ENCODE data around the gene FOCAD.

Gene FOCAD

DNA sequence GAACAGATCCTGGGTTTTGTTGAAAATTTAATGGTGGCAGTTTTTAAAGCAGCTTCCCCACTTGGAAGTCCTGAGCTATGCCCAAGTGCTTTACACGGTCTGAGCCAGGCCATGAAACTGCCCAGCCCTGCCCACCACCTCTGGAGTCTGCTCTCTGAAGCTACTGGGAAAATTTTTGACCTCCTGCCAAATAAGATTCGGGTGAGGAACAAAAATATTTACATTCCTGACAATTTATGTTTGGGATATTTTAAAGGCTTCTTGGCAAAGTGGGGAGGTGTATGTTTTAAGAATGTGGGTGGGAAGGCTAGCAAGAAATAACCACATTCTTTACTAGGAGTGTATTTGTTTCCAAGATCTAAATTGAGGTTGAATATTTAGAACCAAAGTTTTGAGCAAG, 297.4 kb downstream of the FOCAD start:
- DNase-seq = no peak

DNA sequence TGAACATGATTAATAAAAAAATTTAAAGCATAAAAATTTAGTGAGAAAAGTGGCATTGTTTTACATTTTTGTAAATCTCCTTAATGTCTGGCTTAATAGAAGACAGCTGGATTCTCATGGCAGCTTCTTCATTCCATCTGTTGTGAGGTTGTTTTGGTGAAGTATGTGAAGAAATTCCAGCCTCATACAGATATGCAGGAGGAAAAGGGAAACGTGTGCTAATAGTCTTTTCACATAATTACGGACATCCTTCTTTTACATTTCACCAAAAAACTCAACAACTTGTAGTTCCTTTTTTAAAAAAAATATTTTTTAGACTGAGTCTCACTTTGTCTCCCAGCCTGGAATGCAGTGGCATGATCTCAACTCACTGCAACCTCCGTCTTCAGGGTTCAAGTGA, 300.4 kb downstream of the FOCAD start:
- no peak for DNase-seq

DNA sequence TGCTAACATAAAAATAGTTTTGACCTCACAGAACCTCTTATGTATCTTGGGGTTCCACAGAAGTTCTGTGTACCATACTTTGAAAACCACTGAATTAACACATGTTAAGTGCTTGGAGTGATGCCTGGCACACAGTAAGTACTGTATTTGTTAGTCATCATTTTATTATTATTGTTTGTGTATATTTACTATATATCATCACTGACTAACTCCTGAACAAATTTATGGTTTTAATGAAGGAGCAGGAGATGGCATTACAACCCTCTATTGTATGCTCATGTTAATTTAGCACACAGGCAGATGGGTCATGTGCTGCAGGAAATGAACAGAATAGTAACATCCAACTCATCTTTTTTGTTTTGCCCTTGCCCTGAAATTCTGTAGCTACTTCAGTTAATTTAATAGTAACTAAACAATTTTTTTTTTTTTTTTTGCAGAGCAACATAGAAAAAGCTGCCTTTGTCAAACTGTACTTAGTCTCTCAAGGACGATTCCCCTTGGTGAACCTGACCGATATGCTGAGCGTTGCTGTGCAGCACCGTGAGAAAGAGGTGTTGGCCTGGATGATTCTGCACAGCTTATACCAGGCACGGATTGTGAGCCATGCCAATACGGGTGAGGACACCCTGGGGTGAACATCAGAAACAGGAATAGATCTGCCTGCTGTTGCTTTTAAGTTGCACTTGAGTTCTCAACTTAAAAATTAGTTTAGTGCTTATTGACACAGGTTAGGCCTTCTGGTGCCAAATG, 302.0 kb downstream of the FOCAD start:
- no peak for DNase-seq

DNA sequence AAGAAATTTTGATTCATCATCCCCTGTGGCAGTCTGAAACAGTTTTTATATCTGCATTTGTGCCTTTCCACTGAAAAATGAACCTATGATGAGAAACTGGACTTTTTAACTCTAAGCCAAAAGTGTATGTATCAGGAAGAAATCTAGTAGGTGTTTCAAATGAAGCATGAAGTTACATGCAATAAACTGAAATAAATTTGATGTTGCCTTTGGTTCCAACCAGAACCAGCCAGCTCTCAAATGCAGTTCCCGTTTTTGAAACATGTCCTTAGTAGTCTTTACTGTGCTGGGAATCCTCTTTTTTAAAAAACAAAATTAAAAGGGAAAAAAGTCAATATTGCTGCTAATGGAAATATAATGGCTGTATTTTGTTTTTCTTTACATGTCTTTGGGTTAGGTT, 303.5 kb downstream of the FOCAD start:
- no peak for DNase-seq

DNA sequence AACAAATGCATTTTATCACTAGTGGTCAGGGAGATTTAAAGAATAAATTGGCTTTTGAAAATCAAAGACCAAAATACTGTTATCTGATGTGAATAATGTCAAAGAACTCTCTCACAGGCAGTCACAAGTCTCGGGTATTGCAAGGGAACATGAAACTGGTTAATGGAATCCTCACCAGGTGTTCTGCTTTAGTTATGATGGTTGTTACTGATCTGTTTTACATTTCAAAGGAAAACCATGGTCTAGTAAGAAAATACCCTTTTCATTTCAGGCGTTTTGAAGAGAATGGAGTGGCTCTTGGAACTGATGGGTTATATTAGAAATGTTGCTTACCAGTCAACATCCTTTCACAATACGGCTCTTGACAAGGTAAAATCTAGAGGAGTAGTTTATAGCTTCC, 304.0 kb downstream of the FOCAD start:
- no peak for DNase-seq

DNA sequence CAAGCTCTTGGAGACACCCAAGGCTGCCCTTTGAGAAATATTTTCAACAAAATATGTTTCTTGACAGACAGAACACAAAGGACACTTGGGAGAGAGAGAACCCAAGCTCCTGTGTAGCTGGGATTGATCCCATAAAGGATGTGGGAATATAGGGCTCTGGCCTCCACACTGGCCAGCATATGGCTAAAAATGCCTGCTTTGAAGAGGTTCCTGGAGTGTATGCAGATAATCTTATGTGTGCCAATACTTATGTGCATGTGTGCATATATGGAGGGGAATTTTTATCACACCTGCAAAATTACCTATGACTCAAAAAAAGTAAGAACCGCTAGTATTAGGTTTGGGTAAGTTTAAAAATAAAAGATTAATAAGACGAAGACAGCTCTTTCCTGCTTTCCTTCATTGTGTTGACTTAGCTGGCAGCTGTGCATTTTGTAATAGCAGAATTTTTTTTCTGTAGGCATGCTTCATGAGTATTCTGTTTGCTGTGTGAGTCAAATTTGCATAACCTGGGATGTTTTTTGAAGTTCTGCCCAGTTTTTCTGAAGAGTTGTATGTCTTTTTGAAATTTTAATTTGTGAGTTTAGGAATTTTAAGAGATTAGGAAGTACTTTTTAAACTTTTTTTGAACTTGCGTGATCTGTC, 304.7 kb downstream of the FOCAD start:
- no peak for DNase-seq

DNA sequence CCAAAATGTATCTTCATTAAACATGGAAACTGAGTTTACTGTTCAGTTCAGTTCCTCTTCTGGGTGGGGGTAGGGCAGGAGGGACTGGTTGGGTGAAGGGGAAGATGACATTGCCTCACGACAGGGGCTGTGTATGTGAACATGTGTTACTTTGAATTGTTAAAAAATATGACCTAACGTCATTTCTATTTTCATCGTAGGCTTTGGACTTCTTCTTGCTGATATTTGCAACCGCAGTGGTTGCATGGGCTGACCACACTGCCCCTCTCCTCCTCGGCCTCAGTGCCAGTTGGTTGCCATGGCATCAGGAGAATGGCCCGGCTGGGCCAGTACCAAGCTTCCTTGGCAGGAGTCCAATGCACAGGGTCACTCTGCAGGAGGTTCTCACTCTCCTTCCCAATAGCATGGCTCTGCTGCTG, 305.9 kb downstream of the FOCAD start:
- DNase-seq = no peak

DNA sequence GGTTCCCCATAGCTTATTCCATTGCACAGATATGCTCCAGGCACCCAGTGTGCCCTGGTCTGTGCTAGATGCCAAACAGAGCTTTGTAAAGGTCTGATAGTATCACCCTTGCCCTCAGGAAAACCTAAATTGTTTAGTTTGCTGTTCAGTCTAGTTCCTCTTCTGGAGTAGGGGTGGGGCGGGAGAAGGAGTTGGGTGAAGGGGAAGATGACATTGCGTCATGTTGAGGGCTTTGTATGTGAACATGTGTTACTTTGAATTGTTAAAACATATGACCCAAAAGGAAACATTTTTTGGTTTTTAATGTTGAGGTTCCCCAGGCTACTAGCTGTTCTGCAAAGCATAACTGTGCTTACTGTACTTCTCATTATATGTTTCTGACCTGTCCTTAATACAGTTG, 306.8 kb downstream of the FOCAD start:
- no peak for DNase-seq

DNA sequence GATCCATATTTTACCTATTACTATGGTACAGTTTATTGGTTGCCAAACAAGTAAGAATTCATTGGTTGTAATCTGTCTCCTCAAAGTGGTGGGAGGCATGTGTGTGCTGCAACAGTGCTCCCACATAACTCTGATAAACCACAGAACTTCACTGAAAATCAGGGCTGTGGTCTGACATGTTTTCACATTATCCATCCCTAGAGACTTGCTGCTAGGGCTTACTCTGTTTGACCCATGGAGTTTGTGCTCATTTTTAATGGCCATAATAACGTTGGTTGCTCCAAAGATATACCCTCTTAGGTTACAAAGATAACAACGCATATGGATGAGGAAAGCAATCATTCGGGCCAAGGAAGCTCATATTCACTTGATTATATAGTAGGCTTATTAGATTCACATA, 310.4 kb downstream of the FOCAD start:
- DNase-seq = no peak

DNA sequence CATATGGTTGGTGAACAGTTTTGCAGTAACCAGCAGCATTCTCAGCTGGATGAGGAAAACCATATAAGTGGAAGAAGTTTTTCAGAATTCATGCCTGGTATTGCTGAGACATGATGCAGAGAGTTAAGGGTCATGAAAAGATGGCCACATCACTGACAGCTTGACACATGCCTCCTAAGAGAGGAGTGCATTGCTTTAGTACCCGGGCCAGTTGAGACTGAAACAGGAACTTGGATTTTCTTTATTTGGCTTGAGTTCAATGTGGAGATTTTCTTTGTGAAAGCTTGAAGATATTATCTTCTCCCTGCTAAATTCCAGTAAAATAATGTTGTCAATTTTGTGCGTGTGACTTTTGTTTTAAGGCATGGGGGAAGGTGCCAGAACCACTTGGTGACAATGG, 311.6 kb downstream of the FOCAD start:
- DNase-seq = no peak

DNA sequence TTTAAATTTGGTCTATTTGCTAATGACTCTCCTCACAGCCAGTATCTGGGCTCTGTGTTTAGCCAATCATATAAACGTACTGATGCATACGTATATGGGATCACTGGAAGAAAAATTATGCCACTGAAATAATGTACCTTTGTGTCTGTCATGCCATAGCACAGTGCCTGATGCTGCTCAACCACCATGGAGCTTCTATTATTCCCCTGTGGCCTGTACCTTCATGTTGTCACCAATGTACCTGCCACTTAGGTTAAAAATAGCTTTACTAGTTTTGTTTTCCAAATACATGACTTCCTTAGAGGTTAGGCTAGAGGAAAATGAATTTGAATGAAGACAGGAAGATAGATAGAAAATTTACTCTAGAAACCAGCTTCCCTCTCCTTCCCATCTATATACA, 312.8 kb downstream of the FOCAD start:
- no peak for DNase-seq

DNA sequence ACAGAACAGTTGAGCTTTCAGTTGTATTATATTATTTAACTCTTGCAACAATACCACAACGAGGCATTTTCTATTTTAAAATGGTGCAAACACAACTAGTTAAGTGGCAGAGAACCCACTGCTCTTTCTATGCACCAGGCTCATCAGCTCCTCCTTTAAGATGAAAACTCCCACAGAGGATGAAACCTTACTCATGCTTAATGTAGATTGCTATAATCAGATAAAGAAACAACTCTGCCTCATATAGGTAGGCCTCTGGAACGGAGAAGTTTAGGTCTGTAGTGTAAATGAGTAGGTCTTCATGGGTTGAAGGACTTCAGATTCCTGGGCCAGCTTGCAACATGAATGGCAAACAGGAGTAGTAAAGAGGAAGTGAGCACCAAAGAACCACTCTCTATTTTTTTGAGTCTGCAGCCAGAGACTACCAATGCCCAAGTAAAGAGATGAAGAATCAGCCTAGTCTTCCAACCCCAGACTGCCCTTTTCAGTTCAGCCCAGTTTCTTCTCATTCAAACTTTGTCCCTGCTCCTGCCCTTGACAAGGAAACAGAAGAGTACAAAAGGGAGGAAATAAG, 313.5 kb downstream of the FOCAD start:
- no peak for DNase-seq

DNA sequence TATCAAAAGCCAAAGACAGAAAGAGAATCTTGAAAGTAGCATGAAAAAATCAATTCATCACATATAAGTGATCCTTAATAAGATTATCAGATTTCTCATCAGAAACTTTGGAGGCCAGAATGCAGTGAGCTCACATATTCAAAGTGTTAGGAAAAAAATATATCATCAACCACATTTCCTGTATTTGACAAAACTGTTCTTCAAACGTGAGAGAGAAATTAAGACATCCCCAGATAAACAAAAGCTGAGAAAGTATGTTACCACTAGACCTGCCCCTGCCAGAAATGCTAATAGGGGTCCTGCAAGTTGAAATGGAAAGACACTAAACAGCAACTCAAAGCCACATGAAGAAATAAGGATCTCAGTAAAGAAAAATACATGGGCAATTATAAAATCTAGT, 317.5 kb downstream of the FOCAD start:
- DNase-seq = no peak

DNA sequence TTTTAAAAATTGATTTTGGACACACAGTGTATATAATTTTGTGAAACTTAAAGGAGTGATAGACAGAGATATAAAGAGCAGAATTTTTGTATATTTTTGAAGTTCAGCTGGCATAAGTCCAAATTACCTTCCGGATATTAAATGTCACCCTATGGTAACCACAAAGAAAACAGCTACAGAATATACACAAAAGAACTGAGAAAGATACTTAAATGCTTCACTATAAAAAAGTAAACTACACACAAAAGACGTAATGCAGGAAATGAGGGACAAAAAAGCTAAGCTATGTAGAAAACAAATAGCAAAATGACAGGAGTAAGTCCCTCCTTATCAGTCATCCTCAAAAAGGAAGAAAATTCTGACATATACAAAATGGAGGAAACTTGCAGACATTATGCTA, 318.0 kb downstream of the FOCAD start:
- DNase-seq = no peak

DNA sequence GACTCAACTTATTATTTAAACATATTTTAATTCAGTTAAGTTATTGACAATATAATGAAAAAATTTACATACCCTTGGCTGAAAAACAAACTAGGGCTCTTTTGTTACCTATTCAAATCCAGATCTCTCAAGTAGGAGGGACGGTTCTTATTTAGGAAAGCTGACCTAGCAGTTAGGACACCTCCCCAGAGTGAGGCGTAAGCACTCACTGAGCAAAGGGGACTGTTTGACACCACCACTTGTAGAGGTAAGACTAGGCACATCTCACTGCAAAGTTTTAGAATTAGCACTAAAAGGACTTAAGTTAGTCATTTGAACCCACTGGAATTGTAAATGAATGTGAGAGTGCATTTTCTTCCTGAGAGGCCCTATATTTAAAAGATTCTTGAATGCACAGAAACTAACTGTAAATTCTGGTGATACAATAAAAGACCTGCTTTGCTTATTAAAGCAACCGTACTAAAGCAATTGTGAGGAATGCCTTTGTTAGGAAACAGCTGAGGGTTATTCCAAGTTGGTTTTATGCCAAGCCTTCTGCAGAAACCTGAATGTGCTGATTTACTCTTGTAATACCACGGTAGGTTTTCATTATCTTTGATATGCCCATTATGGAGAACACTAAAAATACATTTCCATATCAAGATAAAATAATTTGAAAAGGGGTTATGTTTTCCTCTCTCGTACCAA, 331.2 kb downstream of the FOCAD start:
- DNase-seq = no peak

DNA sequence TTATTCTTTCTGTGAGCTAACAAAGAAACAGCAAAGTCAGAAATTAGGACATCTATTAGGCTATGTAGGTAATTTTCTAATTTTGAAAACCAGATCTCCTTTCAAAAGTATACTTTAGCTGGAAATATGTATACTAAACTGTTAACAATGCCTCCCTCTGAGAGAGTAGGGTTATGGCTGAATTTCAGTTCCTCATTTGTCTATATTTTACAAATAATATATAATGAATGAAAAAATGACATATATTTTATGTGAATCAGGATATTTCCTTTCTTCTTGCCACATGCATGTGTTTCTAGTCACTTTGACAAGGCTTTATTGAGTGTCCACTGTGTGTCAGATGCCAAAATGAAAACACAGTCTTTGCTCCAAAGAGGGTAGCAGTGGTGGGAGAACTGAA, 331.9 kb downstream of the FOCAD start:
- DNase-seq = no peak

DNA sequence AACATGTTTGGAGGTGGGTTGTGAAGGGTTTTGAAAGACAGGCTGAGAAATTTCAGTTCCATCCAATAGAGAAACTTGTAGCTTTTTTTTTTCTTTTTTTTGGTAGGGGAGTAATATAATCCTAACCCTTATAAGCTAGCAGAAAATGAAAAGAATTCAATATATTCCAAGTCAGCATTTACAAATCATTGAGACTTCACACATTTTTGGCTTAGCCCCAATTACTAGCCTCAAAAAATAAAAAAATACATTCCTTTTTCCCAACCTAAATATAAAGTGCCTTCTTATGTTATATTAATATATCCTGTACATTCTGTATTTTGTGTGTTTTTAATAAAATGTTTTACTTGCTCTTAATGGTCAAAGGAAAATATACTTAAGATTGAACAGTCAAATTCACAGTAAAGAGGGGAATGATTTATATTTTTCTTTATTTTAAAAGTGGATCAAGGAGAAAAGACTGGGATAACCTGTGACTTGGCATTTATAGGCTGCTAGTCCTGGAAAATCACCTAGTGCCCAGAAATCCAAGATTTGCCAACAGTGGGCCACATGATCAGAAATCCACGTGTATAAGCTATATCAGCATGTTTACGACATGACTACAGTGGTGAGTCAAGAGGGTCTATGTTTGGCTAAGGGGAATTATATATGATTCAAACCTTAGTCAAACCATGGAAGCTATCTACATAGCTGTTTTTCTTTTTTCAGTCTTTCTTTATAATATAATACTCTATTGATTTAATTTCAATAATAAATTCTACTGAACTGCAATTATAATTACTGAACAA, 332.8 kb downstream of the FOCAD start:
- DNase-seq = no peak

DNA sequence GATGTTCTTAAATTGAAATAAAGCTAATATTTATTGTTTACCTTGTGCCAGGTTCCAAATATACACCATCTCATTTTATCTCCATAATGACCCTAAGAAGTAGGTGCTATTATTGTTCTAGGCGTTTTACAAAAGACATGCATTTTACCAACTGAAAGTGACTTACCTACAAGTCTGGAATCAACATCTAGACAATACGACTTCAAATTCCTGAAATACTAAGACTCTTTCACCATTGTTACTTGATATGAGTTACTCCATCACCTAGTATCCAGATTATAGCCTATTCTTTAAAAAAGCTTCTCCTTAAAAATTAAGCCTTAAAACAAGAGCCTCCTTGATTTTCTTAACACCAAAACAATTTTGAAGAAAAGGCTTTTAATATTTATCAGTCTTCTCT, 334.1 kb downstream of the FOCAD start:
- DNase-seq = no peak

DNA sequence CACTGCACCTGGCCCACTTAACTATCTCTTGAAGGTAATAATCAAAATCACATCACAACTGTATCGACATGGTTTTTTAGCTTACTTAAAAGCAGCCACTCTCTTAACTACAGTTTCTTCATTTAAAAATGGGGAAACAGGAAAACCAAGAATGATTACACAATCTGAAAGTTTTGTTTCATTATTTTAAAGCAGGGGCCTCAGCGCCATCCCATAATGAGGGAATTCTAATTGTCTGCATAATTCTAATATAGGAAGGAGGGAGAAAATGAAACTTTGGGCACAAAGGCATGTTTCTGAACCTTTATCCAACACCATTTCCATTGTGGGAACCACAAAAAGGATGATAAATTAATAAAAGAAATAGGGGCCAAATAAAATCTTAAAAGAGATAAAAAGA, 339.8 kb downstream of the FOCAD start:
- DNase-seq = no peak

DNA sequence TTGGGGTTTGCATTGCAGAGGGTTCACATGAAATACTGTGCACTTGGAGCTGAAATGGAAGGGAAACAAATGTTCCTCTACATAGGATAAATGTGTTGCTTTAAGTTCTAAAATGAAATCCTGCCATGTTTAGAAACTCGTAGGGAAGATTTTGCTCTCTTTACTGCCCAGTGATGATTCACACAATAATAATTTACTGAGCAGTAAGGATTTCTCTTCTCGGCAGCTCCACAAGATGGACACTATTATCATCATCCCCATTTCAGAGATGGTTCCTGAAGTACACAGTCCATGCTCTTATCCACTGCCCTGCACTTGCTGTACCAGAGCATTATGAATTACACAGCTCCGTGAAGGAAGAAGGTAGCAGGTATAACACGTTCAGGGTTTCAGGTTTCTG, 343.2 kb downstream of the FOCAD start:
- no peak for DNase-seq

DNA sequence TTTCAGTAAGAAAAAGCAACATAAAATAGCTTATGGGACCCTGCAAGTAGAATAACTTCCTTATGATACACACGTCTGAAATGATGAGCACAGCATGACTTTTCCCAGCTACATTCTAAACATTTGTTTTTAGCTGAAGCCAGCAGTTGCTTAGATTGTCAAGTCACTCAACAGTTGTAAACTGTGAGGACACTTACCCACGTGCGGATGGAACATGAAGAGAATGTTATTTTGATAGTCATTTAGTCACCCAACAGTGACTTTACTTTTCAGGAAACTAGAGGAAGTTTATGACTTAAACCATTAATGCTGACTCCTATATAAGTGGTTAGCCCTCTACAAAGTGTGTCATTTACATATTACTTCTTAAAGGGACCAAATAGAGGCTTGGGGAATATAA, 344.4 kb downstream of the FOCAD start:
- no peak for DNase-seq

DNA sequence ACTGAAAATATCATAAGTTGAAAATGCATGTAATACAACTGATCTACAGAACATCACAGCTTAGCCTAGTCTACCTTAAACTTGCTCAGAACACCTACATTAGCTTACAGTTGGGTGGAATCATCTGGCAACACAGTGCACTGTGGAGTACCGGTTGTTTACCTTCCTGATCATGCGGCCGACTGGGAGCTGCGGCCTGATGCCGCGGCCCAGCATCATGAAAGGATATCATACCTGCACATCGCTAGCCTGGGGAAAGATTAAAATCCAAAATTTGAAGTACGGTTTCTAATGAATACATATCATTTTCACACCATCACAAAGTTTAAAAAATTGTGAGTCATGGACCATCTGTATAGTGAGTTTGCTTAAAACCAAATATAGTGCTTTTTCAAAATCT, 345.6 kb downstream of the FOCAD start:
- no peak for DNase-seq

DNA sequence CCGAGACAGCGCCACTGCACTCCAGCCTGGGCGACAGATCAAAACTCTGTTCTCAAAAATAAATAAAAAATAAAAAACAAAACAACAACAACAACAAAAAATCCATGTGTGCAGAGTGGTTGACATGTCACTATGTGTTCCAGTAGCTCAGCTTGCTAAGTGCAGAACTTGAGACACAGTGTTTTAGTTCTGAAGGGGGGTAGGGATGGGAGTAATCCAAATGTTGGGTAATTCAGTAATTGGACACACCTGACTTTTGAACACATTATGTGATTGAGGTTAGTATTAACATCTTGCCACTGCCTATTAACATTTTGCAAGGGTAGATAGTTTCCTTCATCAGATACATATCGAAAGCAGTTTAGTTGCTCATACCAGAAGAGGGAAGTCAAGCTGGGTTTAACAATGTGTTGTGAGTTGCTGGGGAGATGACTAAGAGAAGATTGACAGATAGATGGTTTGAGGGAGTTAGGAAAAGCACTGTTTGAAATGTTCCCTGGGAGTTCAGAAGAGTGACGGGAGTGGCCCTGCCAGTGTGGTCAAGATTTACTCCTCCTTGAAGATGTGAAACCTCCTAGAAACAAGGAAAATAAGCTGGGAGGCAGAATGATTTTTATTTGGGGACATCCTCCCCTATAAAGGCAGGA, 346.5 kb downstream of the FOCAD start:
- peak in 1 of 2 donors; percentile 10 for DNase-seq
